Measurements from ENCODE around the gene SETD1A.
A peak's percentile ranks its signal among the peaks of the same experiment; 100 is the strongest.

GRCh38 chr16:30979170-30980022 lies 21.8 kb downstream of the SETD1A start:
- TF ChIP-seq POU5F1 (IDR thresholded peaks at IDR 0.05; ENCODE audit: low read depth, low read length) (no peak), CTCF (IDR thresholded peaks at IDR 0.05; ENCODE audit: control extremely low read depth in 1 of 3, insufficient read depth in 1 of 3, low read depth in 1 of 3, low read length in 3 of 3) (peak in 2 of 3 experiments; percentile 5 to 36; a peak in 2 of 4 replicates), ATF2 (IDR thresholded peaks at IDR 0.05; ENCODE audit: low read length) (no peak)

All from H1 (cell line).